Stimulated activated CD4-positive, alpha-beta T cell treated with anti-CD3 and anti-CD28 coated beads, Interleukin-12 subunit alpha, Interleukin-12 subunit beta, amount 100 ng/mL, for 48 hours (primary cell): ENCODE results near the gene SLC16A11.
"Not testable (repeated sequence)": the region's sequence is repeated elsewhere in the genome, so short reads cannot be mapped to it uniquely, and the experiment has no call there.

ENCODE experiments used
- DNase-seq, 3 donors: peaks; one replicate each; pipeline ENCODE4 v3.0.0-alpha.2; 2020; ENCODE audit warnings: low read depth in 2 of 3, low spot score in 1 of 3

Gene SLC16A11, protein sequence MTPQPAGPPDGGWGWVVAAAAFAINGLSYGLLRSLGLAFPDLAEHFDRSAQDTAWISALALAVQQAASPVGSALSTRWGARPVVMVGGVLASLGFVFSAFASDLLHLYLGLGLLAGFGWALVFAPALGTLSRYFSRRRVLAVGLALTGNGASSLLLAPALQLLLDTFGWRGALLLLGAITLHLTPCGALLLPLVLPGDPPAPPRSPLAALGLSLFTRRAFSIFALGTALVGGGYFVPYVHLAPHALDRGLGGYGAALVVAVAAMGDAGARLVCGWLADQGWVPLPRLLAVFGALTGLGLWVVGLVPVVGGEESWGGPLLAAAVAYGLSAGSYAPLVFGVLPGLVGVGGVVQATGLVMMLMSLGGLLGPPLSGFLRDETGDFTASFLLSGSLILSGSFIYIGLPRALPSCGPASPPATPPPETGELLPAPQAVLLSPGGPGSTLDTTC

DNA sequence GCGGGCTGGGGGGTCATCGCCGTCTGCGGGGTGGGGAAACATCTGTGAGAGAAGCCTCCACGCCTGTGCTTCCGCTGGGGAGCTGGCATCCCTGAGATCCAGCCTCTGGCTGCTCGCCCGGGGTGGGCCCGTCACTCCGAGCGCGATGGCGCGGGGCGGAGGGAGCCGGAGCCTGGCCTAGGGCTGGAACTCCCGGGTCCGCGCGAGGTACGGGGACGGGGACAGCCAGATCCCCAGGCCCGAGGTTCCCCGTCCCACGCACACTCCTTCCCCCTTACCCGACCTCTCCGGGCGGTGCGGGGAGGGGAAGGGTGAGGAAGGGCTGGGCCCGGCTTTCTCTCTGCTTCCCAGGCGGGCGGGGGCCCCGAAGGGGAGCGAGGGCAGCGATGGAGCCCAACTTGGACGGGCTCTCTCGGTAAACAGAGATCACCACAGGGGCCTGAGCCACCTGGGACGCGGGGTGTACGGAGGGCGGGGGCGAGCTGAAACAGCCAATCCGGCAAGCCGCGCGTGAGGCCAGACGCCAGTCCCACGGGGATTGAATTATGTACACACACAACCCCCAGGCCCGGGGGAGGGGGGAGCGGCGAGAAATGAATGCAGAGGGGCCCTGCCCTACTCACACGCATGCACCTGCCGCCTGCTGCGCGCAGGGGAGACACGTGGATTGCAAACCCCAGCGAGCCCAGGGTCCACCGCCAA, at the start of gene SLC16A11:
Gene SLC16A11 (minus strand): TSS at position 596 of the 702 bp plus-strand sequence. CDS start 579 bp downstream, at position 17.
- no peak for DNase-seq

DNA sequence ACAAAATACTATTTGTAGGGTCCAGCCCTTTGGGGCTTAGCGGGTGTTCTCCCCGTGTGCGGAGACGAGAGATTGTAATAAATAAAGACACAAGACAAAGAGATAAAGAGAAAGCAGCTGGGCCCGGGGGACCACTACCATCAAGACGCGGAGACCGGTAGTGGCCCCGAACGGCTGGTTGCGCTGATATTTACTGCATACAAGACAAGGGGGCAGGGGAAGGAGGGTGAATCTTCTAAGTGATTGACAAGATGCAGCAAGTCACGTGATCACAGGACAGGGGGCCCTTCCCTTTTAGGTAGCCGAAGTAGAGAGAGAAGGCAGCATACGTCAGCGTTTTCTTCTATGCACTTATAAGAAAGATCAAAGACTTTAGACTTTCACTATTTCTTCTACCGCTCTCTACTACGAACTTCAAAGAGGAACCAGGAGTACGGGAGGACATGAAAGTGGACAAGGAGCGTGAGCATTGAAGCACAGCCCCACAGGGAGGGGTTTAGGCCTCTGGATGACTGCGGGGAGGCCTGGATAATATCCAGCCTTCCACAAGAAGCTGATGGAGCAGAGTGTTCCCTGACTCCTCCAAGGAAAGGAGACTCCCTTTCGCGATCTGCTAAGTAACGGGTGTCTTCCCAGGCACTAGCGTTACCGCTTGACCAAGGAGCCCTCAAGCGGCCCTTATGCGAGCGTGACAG, 47.6 kb upstream of the SLC16A11 start:
- not testable (repeated sequence) for DNase-seq

DNA sequence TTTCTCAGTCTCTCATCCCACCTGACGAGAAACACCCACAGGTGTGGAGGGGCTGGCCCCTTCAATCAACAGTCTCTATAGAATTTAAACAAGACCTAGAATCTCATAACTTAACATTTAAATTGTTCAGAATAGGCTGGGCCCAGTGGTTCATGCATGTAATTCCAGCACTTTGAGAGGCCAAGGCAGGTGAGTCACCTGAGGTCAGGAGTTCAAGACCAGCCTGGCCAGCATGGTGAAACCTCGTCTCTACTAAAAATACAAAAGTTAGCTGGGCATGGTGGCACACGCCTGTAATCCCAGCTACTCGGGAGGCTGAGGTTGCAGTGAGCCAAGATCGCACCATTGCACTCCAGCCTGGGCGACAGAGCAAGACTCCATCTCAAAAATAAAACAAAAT, 45.7 kb upstream of the SLC16A11 start:
- DNase-seq = not testable (repeated sequence)

DNA sequence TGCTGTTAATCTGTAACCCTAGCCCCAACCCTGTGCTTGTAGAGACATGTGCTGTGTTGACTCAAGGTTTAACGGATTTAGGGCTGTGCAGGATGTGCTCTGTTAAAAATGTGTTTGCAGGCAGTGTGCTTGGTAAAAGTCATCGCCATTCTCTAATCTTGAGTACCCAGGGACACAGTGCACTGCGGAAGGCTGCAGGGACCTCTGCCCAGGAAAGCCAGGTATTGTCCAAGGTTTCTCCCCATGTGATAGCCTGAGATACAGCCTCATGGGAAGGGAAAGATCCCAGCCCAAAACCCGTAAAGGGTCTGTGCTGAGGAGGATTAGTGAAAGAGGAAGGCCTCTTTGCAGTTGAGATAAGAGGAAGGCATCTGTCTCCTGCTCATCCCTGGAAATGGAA, 44.5 kb upstream of the SLC16A11 start:
- not testable (repeated sequence) for DNase-seq

DNA sequence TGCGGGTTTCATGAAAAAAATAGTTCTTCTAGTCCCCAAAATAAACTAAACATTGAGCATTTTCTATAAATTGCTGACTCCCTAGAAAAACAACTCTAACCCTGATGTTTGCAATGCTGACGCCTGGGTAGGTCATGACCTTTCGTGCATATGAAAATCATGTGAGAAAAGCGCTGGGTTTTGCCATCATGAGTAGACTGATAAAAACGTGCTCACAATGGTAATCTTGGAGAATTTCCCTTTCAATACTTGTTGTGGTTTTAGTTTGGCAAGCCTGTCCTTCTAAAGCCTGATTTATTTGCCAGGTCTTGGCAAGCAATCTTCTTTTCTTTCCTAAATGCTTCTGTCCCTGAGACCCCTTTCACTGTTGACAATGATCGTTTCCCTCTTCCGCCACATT, 40.2 kb upstream of the SLC16A11 start:
- DNase-seq = no peak

DNA sequence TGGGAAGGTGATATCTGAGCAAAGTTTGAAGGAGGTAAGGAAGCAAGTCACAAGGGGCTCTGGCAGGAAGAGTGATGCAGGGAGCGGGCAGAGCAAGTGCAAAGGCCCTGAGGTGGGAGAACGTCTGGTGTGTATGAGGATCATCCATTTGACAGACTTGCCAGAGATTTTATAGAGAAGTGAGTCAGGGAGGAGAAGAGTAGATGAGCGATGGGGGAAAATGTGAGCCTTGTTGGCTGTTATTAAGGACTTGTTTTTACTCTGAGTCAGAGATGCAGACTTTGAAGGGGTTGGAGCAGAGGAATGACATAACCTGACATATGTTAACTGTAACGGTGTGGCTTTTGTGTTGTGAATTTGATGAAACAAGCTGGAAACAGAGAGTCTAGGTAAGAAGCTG, 39.7 kb upstream of the SLC16A11 start:
- no peak for DNase-seq

DNA sequence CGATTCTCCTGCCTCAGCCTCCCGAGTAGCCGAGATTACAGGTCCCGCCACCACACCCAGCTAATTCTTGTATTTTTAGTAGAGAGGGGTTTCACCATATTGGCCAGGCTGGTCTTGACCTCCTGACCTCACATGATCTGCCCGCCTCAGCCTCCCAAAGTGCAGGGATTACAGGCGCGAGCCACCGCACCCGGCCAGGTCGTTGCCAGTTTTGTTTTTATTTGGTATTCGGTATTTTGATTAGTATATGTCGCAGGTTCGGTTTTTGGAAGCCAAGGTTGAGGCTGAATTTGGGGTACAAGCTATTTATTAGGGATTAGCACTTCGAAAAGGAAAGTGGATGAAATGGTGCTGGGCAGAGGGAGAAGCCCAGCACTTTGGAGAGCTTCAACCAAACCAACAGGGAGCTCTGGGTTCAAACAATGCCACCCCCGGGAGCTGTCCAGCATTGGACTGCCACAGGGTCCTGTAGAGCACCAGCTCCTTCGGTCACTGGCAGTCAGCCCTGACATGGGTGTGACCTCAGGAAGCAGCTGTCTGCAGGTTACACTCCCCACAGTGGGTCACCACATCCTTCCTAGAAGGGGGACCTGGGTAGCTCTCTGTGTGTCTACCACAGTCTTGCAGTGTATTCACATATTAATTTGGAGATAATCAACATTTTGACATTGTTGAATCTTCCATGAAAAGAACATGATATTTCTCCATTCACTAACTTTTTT, 37.6 kb upstream of the SLC16A11 start:
- no peak for DNase-seq

DNA sequence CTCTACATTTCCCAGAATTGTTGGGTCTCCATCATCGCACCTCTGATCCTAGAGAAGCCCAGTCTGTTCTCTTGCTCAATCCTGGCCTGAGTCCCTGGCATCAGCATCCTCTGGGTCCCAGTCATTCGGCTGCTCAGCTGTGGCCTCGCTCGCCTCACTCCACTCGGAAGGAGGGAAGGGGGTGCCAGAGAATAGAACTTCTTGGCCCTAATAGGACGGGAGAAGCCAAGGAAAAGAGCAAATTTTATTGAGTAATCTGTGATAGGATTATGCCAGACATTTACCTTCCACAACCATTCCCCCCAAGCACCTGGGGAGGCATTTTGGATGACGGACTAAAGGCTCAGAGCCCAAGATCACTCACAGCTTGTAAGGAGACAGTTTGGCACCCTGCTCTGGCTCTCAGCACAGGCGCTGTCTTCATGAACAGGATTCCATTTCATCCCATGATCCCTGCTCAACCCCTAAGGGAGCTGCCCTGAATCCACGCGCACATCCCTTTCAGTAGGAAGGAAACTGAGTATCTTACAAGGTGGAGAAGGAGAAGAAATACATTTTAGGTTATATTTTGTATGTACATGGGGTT, 36.7 kb upstream of the SLC16A11 start:
- DNase-seq = no peak

DNA sequence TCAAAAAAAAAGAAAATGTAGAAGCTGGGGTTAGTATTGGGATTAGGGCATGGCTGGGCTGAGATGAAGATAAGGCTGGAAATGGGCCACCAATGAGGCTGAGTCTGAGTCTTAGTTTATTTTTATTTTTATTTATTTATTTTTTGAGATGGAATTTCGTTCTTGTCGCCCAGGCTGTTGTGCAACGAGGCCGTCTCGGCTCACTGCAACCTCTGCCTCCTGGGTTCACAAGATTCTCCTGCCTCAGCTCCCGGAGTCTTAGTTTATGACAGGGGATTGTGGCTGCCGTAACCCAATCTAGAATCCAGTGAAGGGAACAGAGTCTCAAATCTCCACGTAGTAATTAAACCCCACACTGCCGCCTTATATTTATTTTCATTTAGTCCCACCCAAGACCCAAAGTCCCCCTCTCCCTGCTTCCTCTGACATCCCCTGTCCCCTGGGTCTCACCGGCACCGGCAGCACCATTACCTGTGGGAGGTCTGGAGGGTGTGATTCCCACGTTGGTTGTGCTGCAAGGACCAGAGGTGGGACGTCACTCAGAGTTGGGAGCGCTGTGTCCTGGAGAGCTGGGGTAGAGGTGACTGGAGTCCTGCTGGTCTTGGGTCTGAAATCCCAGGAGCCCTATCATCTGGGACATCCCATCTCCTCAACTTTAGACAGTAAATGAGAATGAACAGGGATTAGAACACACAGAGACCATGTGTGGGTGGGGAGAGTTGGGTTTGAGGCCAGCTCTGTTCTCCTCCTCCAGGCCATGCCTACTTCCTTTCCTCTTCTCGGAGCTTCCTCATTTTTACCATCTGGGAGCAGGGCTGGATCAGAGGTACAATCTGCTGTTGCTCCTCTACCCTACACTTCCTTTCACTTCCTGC, 35.9 kb upstream of the SLC16A11 start, which contains the start of gene CLEC10A:
Gene CLEC10A (minus strand): TSS at position 671 of the 875 bp plus-strand sequence. CDS start 1,439 bp downstream, outside the sequence.
- no peak for DNase-seq

DNA sequence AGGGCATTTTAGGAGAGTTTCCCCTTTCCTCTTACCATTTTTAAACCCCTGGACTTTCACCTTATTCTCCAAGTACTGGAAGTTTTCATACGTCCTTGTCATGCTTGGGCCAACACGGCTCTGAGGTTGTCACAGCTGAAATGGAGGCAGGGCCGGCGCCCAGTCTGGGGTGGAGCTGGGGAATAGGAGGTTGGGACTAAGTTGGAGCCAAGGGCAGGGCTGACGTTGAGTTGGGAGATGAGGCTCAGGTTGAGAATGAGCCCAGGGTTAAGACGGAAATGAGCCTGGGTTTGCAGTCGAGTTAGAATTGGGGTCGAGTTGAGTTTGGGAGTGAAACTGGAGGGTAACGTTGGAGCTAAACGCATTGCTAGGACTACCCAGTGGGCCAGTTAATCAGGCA, 34.8 kb upstream of the SLC16A11 start:
- DNase-seq = no peak

DNA sequence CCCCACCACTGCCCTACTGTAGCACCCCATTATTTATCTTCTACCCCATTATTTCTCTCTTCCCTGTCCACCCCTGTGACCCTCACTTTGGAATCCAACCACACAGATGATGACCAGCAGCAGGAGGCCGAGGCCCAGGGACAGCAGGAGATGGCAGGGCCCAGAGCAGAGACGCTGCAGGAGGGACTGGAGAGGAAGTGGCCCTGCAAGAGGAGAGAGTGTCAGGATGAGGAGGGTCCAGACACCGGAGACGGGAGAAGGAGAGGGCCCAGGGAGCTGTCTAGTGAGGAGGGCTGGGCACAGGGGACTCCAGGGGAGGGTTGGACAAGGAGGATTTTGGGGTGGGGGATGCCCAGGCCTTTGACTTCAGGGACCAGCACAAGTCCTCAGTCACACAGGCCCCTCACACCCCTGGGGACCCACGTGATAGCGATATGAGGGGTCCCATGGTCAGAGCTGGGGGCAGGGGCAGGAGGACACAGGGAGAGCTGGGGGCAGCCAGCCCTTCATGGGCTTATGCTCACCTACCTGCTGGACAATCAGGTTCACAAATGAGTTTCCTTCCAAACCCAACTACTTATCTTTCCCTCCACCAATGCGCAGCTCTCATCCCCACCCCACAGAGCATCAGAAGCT, 34.1 kb upstream of the SLC16A11 start:
- no peak for DNase-seq

DNA sequence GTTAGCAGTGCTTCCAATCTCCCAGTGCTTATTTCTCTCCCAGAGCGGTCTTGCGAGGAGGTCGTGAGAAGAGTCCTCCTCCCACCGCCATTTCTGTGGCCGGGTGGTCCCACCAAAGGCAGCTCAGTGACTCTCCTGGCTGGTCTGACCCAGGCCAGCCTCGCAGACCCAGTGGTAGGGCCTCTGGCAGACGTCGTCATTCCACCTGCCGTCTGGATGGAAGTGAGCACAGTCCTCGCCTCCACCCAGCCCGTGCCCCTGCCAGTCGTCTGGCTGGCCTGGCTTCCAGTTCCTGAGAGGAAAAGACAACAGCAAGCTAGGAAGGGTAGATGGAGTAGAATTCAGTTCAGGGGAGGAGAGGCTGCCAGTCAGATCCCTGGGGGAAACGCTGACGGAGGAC, 31.0 kb upstream of the SLC16A11 start:
- DNase-seq = no peak

DNA sequence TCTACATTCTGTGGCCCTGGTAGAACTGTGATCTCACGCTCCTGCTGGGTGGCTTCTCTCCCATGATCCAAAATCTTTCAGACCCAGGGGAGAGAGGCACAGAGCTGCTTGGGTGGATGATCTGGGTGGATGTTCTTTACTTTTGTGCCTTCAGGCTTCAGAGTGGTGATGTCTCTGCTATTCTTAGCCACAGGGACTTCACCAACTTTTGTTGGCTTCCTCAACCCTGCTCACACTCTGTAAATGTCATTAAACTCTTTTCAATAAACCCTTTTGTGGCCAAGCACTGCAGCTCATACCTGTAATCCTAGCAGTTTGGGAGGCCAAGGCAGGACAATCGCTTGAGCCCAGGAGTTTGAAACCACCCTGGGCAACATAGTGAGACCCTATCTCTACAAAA, 28.5 kb upstream of the SLC16A11 start:
- DNase-seq = no peak

DNA sequence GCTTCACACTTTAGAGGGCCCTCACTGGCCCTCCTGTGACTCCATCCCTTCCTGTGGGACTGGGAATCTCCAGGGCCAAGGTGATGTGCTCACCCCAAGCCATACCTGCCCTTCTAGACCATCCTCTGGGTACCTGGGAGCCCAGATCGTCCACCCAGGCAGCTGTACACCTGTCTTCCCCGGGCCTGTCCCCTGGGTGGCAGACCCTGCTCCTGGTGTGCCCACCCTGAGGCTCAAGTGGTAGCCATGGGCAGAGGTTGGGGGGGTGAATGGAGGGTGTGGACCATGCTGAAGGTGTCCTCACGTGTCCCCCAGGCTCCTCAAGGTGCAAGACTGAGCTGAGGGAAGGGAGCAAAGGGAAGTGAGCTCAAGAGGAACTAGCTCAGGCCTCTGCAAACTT, 26.8 kb upstream of the SLC16A11 start:
- no peak for DNase-seq

DNA sequence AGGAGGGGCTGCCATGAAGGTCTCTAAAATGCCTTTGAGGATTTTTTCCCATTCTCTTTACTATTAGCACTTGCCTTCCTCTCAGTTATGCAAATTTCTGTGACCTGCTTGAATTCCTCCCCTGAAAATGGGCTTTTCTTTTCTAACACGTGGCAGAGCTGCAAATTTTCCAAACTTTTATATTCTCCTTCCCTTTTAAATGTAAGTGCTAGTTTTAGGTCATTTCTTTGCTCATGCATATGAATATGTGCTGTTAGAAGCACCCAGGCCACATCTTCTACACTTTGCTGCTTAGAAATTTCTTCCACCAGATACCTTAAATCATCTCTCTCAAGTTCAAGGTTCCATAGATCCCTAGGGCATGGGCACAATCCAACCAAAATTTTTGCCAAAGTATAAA, 24.4 kb upstream of the SLC16A11 start:
- DNase-seq = no peak

DNA sequence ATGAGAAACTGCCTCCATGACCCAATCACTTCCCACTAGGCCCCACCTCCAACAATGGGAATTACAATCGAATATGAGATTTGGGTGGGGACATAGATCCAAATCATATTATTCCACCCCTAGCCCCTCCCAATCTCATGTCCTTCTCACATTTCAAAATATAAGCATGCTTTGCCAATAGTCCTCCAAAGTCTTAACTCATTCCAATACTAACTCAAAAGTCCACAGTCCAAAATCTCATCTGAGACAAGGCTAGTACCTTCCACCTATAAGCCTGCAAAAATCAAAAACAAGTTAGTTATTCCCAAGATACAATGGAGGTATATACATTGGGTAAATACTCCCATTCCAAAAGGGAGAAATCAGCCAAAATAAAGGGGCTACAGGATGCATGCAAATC, 23.3 kb upstream of the SLC16A11 start:
- DNase-seq = no peak

DNA sequence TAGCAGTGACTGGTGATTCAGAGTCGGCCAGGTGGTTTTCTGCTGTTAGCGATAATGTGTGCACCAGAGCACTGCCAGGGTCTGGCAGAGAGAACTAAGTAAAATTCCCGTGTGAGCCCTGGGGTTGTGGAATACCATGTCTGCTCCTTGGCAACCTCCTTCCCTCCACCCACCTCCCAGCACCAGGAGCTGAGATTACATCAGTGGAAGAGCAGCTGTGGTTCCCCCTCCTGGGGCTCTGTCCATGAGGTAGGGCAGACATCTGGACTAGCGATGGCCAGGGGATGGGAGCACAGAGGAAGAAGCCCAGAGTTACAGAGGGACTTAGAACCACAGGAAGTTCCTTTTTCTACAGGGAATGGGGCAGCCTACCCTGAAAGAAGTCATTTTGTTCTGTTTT, 20.4 kb upstream of the SLC16A11 start:
- DNase-seq = no peak

DNA sequence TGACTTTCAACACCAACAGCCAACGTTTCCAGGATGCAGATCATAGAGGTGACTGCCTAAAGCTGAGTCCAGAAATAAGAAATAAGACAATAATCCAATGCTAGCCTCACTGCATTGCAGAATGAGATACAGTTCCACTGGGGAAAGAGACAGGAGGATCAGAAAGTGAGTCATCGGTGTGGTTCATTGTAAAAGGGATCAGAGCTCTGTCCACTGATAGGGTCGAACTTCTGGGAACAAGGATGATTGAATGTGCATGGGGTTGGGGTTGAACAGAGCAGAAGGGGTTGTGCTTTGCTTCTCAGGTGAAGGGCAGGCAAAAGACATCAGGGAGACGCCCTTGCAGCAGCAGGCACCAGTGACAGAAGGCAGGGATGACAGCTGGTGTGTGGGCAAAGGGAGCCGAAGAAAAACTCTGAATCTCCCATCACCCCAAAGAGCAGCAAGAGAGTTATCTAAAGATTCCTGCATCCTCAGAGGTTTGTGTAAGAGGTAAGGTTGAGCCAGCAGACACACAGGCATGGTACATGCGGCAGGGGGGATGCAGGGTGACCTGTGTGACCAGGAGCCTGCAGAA, 19.7 kb upstream of the SLC16A11 start:
- DNase-seq = no peak
